Ovary (tissue), 9 donors: ENCODE data around the gene APEX2. TPM values are rescaled to one million over a fixed set of nuclear protein-coding genes. Genes with fewer than 3 reads are reported as not detected.

Experiments
- DNase-seq, 5 donors: peaks; one replicate each; pipeline ENCODE4 v3.0.0-alpha.2; 2019 to 2020
- H3K27ac ChIP-seq, 2 donors: fragments of 200-600 bp; one replicate each; pipeline versions ENCODE4 v1.5.1 to v1.8.0; 2019 to 2022
- H3K27me3 ChIP-seq: fragments of 200-600 bp; one replicate; pipeline ENCODE4 v1.8.0; 2022
- H3K36me3 ChIP-seq: fragments of 200-600 bp; sonication (generic); one replicate; pipeline ENCODE4 v1.5.1; 2019
- H3K4me1 ChIP-seq: one replicate; pipeline ENCODE4 v1.8.1; 2013; ENCODE audit warnings: mild to moderate bottlenecking, moderate library complexity; ENCODE audit not compliant: insufficient read depth
- H3K4me3 ChIP-seq: fragments of 200-600 bp; sonication (generic); one replicate; pipeline ENCODE4 v1.5.1; 2017
- H3K9me3 ChIP-seq, 2 donors: fragments of 200-600 bp in 1 of 2; sonication (generic) in 1 of 2; one replicate each; pipeline versions ENCODE4 v1.5.1 to v1.8.1; 2013 to 2019; ENCODE audit warnings: mild to moderate bottlenecking in 1 of 2, moderate library complexity in 1 of 2
- EP300 ChIP-seq: sonication (generic); formaldehyde crosslinking; IDR thresholded peaks from one replicate; pipeline ENCODE4 v1.6.1; 2017; ENCODE audit warnings: antibody characterized with exemption
- POLR2A ChIP-seq: fragments of 450-650 bp; IDR thresholded peaks from one replicate; pipeline ENCODE4 v1.6.1; 2017; ENCODE audit warnings: antibody characterized with exemption, mild to moderate bottlenecking, moderate library complexity
- WGBS, 3 donors: extraction: QIAGEN DNeasy Blood & Tissue Kit in 1 of 3; methylation state at CpG; one replicate each; pipeline versions ENCODE4 v1.1.5 to v1.1.7; 2013 to 2017; 5-methylcytosine and 5-hydroxymethylcytosine counted together
- intact Hi-C, 4 donors: fragments of 100-400 bp; cut with DNase I; formaldehyde crosslinking; loops; one replicate each; pipeline versions ENCODE4 v1.11.0 to v1.15.1; 2022 to 2023
- polyA plus RNA-seq, 2 donors: library from polyadenylated mRNA; stranded (reverse); fragments of 200-250 nt in 1 of 2; fragments of 350-450 nt in 1 of 2; fragmentation: Illumina TruSeq in 1 of 2; extraction: RNeasy Lipid Tissue Mini Kit (QIAGEN cat#74804) in 1 of 2; gene quantifications; one replicate each; pipeline ENCODE4 v1.2.3, GENCODE V29; 2013 to 2014
- total RNA-seq, 7 donors: library from RNA; depleted of rRNA in 2 of 7; stranded (reverse); fragments of >200 nt in 2 of 7; fragmentation: NEBNext Ultra II Directional in 3 of 7; extraction: Animal tissue kit (Norgen Biotek cat#: 25700) in 3 of 7; gene quantifications; one replicate each; pipeline versions ENCODE4 v1.1.0 to v1.2.4, GENCODE V29; 2016 to 2023
- TF ChIP-seq, protein P1 (sequence below), 3 donors: fragments of 450-650 bp in 2 of 3; fragments of 200-600 bp in 1 of 3; IDR thresholded peaks; one replicate each; pipeline versions ENCODE4 v1.5.1 to v1.8.0; 2016 to 2022; ENCODE audit warnings: antibody characterized with exemption in 3 of 3, mild to moderate bottlenecking in 1 of 3
- donor health status: DM: no; HTN: no; CAD: no; lungs with moderate emphysema.
- donor health status: DM: no; HTN: no; CAD: no.
- donor health status: Bipolar disorder and iron deficiency.
- donor health status: DM: yes; HTN: yes; CAD: no.
- donor health status: DM: no; HTN: no; CAD: no.
- donor health status: DM: yes; HTN: yes; CAD: no.

Gene APEX2
- total and polyA plus RNA-seq, 9 donors: 8.7 to 18.5 (median 11.7) TPM

DNA sequence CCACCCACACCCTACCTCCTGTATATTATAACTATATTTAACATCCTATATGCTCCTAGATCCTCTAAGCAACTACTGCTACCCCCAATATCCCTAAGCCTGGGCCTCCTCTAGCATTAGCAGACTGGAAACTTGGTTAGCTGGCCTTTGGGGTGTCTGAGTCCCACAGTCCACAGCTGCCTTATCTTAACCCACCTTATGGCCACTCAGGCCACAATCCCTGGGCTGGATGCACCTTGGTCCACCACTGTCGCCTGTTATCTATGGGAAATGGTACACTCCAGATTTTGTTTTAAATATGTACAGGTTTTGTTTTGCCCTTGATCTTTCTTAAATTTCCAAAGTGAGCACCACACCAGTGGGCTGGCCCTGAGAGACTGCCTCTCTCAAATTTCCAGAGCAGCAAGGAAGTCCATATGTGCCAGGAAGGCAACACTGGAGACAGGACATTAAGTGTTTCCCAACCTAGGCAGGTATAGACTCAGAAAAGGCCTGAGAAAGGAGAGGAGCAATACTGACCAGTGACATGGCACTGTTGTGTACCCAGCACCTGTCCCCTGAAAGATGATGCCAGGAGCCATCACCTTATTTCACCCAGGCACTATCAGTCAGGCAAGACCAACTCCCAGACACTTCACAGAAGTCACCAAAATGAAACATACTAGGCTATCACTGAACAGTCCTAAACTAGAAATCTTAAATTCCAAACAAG is 7.1 kb upstream of the APEX2 start:
- H3K4me1 ChIP-seq: no peaks in the 10 kb centered on the region
- no peaks in the 10 kb centered on the region for H3K36me3 ChIP-seq
- no peak for TF ChIP-seq POLR2A
- TF ChIP-seq, protein P1, sequence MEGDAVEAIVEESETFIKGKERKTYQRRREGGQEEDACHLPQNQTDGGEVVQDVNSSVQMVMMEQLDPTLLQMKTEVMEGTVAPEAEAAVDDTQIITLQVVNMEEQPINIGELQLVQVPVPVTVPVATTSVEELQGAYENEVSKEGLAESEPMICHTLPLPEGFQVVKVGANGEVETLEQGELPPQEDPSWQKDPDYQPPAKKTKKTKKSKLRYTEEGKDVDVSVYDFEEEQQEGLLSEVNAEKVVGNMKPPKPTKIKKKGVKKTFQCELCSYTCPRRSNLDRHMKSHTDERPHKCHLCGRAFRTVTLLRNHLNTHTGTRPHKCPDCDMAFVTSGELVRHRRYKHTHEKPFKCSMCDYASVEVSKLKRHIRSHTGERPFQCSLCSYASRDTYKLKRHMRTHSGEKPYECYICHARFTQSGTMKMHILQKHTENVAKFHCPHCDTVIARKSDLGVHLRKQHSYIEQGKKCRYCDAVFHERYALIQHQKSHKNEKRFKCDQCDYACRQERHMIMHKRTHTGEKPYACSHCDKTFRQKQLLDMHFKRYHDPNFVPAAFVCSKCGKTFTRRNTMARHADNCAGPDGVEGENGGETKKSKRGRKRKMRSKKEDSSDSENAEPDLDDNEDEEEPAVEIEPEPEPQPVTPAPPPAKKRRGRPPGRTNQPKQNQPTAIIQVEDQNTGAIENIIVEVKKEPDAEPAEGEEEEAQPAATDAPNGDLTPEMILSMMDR (IDR thresholded peaks at IDR 0.05): no peak
- no peak for TF ChIP-seq EP300
- no peaks in the 10 kb centered on the region for H3K27me3 ChIP-seq
- DNase-seq: no peak
- WGBS, 3 donors: 77 to 86% (median 81%) methylated on average over 1 of the region's 1 CpG
- intact Hi-C loops: no loop called here
- no peak overlapping the region for H3K4me3 ChIP-seq
- H3K27ac ChIP-seq: no peak overlapping the region
- no peaks in the 10 kb centered on the region for H3K9me3 ChIP-seq

DNA sequence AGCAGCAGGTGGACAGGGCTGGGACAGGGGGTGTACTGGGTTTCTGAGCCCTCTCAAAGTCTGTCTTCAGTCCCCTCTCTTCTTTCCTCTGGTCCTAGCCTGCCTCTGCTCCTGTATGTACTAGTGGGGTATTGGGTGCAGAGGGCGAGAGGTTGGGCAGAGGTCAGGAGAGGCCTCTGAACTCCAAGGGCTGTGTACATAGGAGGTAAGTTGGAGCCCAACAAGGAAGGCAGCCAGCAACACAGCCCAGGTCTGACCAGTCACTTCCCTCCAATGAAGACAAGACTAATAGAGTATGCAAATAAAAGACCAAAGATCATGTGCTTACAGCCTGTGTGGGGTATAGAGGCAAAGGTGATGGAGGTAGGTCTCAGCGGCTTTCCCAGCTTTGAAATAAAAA is 6.1 kb upstream of the APEX2 start, which contains the start of gene PFKFB1:
Gene PFKFB1 (minus strand): TSS at position 90 of the 400 bp plus-strand sequence. CDS start 181 bp downstream, outside the sequence.
- no peak for TF ChIP-seq POLR2A
- TF ChIP-seq, protein P1 (IDR thresholded peaks at IDR 0.05): no peak
- TF ChIP-seq EP300: no peak
- intact Hi-C loops: no loop called here
- H3K27ac ChIP-seq: no peak within 1 kb of the TSS
- no peak for DNase-seq
- H3K4me3 ChIP-seq: no peak within 1 kb of the TSS
- no peaks in the 10 kb centered on the region for H3K4me1 ChIP-seq
- H3K27me3 ChIP-seq: no peaks in the 10 kb centered on the region
- no peaks in the 10 kb centered on the region for H3K9me3 ChIP-seq
- WGBS, 3 donors: 70 to 82% (median 77%) methylated on average over 2 of the region's 2 CpGs
- no peaks in the 10 kb centered on the region for H3K36me3 ChIP-seq

DNA sequence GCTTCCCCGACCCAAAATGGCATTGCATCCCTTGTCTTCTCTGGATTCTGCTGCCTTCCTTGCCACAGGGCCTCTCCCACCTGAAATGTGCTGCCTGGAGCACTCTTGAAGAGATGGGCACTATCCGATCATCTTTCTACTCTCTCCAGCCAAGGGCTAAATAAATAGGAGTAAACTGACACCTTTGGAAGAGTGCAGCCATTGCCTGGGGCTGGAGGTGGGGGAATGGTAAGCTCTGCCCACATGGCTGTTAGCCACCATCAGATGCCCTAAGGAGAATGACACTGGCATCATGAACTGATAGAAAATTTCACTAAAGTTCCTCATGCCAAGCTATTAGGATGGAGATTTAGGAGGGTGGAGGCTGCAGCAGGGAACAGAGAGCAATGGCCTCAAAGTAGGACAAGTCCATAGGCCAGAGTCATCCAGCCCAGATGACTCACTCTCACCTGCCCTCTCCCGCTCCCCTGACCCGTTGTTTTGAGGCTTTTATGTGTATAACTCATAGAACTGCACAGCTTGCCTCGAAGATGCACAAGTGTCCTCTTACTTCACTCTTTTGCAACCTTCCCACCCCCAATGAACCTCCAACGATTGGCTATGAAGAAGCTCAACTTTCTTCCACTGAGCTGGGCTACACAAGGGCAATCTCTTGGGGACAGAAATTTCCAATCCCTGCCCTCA is 5.4 kb upstream of the APEX2 start:
- DNase-seq: no peak
- Histone ChIP-seq H3K36me3 (no peaks in the 10 kb centered on the region), H3K4me3 (no peak overlapping the region), H3K27me3 (no peaks in the 10 kb centered on the region), H3K9me3 (no peaks in the 10 kb centered on the region), H3K27ac (no peak overlapping the region), H3K4me1 (no peaks in the 10 kb centered on the region)
- intact Hi-C loops: no loop called here
- TF ChIP-seq, protein P1 (IDR thresholded peaks at IDR 0.05): no peak
- TF ChIP-seq EP300 (no peak), POLR2A (no peak)
- WGBS, 3 donors: 63 to 70% (median 68%) methylated on average over 6 of the region's 6 CpGs

DNA sequence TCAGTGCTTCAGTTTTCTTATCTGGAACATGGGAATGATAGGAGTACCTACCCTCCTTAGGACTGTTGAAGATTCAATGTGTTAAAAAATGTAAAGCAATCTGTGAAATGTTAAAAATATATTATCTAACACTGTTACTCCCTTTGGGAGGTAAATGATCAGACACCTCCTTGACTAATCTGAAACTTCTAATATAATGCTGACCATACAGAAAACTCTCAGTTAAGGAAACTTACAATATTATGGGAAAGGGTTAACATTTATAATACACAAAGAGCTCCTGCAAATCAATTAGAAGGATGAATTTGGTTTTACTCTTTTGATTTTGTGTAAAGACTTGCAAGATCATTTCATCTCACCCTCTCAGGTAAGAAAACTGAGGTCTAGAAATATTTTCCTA is 4.5 kb upstream of the APEX2 start:
- no peaks in the 10 kb centered on the region for H3K4me1 ChIP-seq
- intact Hi-C loops: no loop called here
- no peaks in the 10 kb centered on the region for H3K27me3 ChIP-seq
- H3K27ac ChIP-seq: no peak overlapping the region
- no peak for DNase-seq
- no peaks in the 10 kb centered on the region for H3K36me3 ChIP-seq
- H3K9me3 ChIP-seq: no peaks in the 10 kb centered on the region
- no peak overlapping the region for H3K4me3 ChIP-seq
- TF ChIP-seq, protein P1 (IDR thresholded peaks at IDR 0.05): no peak
- TF ChIP-seq EP300 (no peak), POLR2A (no peak)
